Iris pigment epithelial cell (primary cell): ENCODE measurements around the gene LPP.
A peak's percentile ranks its signal among the peaks of the same experiment; 100 is the strongest.

Experiments used
- DNase-seq: peaks from one replicate; pipeline ENCODE4 v3.0.0-alpha.2; 2011; ENCODE audit warnings: low read depth

The LPP gene

GRCh38 chr3:188196232-188196990, 42.5 kb downstream of the LPP start:
- DNase-seq, result peak; percentile 29

GRCh38 chr3:188197388-188197847, 43.5 kb downstream of the LPP start:
- peak; percentile 49 for DNase-seq

- DNase-seq, result no peak
Observed at GRCh38 chr3:188198001-188198400, 44.0 kb downstream of the LPP start.

- DNase-seq, result no peak
Observed at GRCh38 chr3:188198760-188199327, 44.9 kb downstream of the LPP start.

GRCh38 chr3:188199386-188199785, 45.4 kb downstream of the LPP start:
- no peak for DNase-seq

GRCh38 chr3:188200481-188200880, 46.5 kb downstream of the LPP start:
- no peak for DNase-seq

- DNase-seq, result no peak
Observed at GRCh38 chr3:188202358-188203138, 48.6 kb downstream of the LPP start.

- DNase-seq, result no peak
Observed at GRCh38 chr3:188204526-188204925, 50.6 kb downstream of the LPP start.

GRCh38 chr3:188205992-188206416, 52.0 kb downstream of the LPP start:
- DNase-seq, result no peak

- DNase-seq, result no peak
Observed at GRCh38 chr3:188206787-188207186, 52.8 kb downstream of the LPP start.

GRCh38 chr3:188207941-188208515, 54.1 kb downstream of the LPP start:
- DNase-seq, result no peak

- peak; percentile 70 for DNase-seq
Observed at GRCh38 chr3:188208516-188208981, 54.6 kb downstream of the LPP start.

GRCh38 chr3:188209034-188209433, 55.1 kb downstream of the LPP start:
- DNase-seq, result no peak

- no peak for DNase-seq
Observed at GRCh38 chr3:188209740-188210139, 55.8 kb downstream of the LPP start.

- peak; percentile 27 for DNase-seq
Observed at GRCh38 chr3:188211476-188211875, 57.5 kb downstream of the LPP start.

- DNase-seq, result peak; percentile 81
Observed at GRCh38 chr3:188212308-188212969, 58.5 kb downstream of the LPP start.

GRCh38 chr3:188214442-188214841, 60.5 kb downstream of the LPP start:
- DNase-seq, result peak; percentile 22

- no peak for DNase-seq
Observed at GRCh38 chr3:188215129-188215528, 61.2 kb downstream of the LPP start.

- DNase-seq, result no peak
Observed at GRCh38 chr3:188217011-188217463, 63.1 kb downstream of the LPP start.

GRCh38 chr3:188217726-188218125, 63.8 kb downstream of the LPP start:
- DNase-seq, result no peak

GRCh38 chr3:188218603-188219002, 64.6 kb downstream of the LPP start:
- DNase-seq, result no peak

- DNase-seq, result no peak
Observed at GRCh38 chr3:188219147-188219546, 65.2 kb downstream of the LPP start.
